Activated naive CD8-positive, alpha-beta T cell treated with anti-CD3 and anti-CD28 coated beads, Interleukin-2, amount 10 ng/mL, durations not matched to agents 7 days and 5 days (primary cell): Measurements from ENCODE around the gene GBA3. TPM values are rescaled to one million over a fixed set of nuclear protein-coding genes. Genes with fewer than 3 reads are reported as not detected.

Experiments used
- ATAC-seq: fragments of 150-1000 bp; cut with Tn5 transposase; one replicate; pipeline ENCODE4 v1.10.0; 2021; ENCODE audit warnings: low read depth, moderate library complexity
- POLR2A ChIA-PET: fragments of 350-600 bp; sonication (Branson Sonifier 250); formaldehyde crosslinking; loops from one replicate; lab custom pipeline; 2021; ENCODE audit warnings: antibody characterized with exemption; lab: Charles Lee
- DNase-seq: peaks from one replicate; pipeline ENCODE4 v3.0.0; 2021
- H3K27ac Mint-ChIP-seq: one replicate; pipeline ENCODE4 v1.8.0; 2022; ENCODE audit warnings: mild to moderate bottlenecking, mixed read lengths
- H3K27me3 Mint-ChIP-seq: one replicate; pipeline ENCODE4 v1.8.0; 2022; ENCODE audit warnings: mild to moderate bottlenecking, moderate library complexity, mixed read lengths
- H3K36me3 Mint-ChIP-seq: one replicate; pipeline ENCODE4 v1.8.0; 2021; ENCODE audit warnings: mild to moderate bottlenecking, mixed read lengths
- H3K4me1 Mint-ChIP-seq: one replicate; pipeline ENCODE4 v1.8.0; 2021; ENCODE audit warnings: mixed read lengths
- H3K4me3 Mint-ChIP-seq: one replicate; pipeline ENCODE4 v1.8.0; 2022; ENCODE audit warnings: mild to moderate bottlenecking, moderate library complexity, mixed read lengths
- H3K9me3 Mint-ChIP-seq: one replicate; pipeline ENCODE4 v1.8.0; 2021; ENCODE audit warnings: mixed read lengths
- total RNA-seq, 2 experiments: library from RNA; stranded (reverse); gene quantifications; one replicate each; pipeline ENCODE4 v1.2.3, GENCODE V29; 2021

GBA3 gene
- total RNA-seq, 2 experiments from 2014 or later: not detected

- no peak overlapping the region for H3K4me3 Mint-ChIP-seq
- no peaks in the 10 kb centered on the region for H3K27me3 Mint-ChIP-seq
- H3K4me1 Mint-ChIP-seq: no peaks in the 10 kb centered on the region
- no peak for DNase-seq
- H3K9me3 Mint-ChIP-seq: no peaks in the 10 kb centered on the region
- no peak overlapping the region for H3K27ac Mint-ChIP-seq
- H3K36me3 Mint-ChIP-seq: no peaks in the 10 kb centered on the region
- no peak for ATAC-seq
- POLR2A ChIA-PET: no interaction called here
Measured at GRCh38 chr4:22712529-22712928, 19.8 kb downstream of the GBA3 start.

- no peaks in the 10 kb centered on the region for H3K27me3 Mint-ChIP-seq
- ATAC-seq (no peak), DNase-seq (no peak)
- no peaks in the 10 kb centered on the region for H3K4me1 Mint-ChIP-seq
- H3K9me3 Mint-ChIP-seq: no peaks in the 10 kb centered on the region
- H3K4me3 Mint-ChIP-seq: no peak overlapping the region
- H3K36me3 Mint-ChIP-seq: no peaks in the 10 kb centered on the region
- POLR2A ChIA-PET: no interaction called here
- no peak overlapping the region for H3K27ac Mint-ChIP-seq
Measured at GRCh38 chr4:22713841-22714240, 21.1 kb downstream of the GBA3 start.

GRCh38 chr4:22719218-22719617 lies 26.5 kb downstream of the GBA3 start:
- Mint-ChIP-seq H3K36me3 (no peaks in the 10 kb centered on the region), H3K27me3 (no peaks in the 10 kb centered on the region), H3K4me1 (no peaks in the 10 kb centered on the region), H3K4me3 (no peak overlapping the region), H3K9me3 (no peaks in the 10 kb centered on the region), H3K27ac (no peak overlapping the region)
- DNase-seq (no peak), ATAC-seq (no peak)
- POLR2A ChIA-PET: no interaction called here

- no peak overlapping the region for H3K27ac Mint-ChIP-seq
- POLR2A ChIA-PET: no interaction called here
- no peaks in the 10 kb centered on the region for H3K36me3 Mint-ChIP-seq
- no peak for ATAC-seq
- no peak overlapping the region for H3K4me3 Mint-ChIP-seq
- no peak for DNase-seq
- H3K27me3 Mint-ChIP-seq: no peaks in the 10 kb centered on the region
- H3K4me1 Mint-ChIP-seq: no peaks in the 10 kb centered on the region
- no peaks in the 10 kb centered on the region for H3K9me3 Mint-ChIP-seq
Measured at GRCh38 chr4:22720091-22720490, 27.4 kb downstream of the GBA3 start.

GRCh38 chr4:22721204-22721603 lies 28.5 kb downstream of the GBA3 start:
- H3K9me3 Mint-ChIP-seq: no peaks in the 10 kb centered on the region

GRCh38 chr4:22730021-22730420 lies 37.3 kb downstream of the GBA3 start:
- Mint-ChIP-seq H3K4me3 (no peak overlapping the region), H3K27me3 (peaks cover 4% of the 10 kb centered on the region), H3K4me1 (no peaks in the 10 kb centered on the region), H3K27ac (no peak overlapping the region), H3K9me3 (no peaks in the 10 kb centered on the region), H3K36me3 (no peaks in the 10 kb centered on the region)
- no peak for ATAC-seq
- POLR2A ChIA-PET: no interaction called here
- DNase-seq: no peak

More at GRCh38 chr4:22721204-22721603, 28.5 kb downstream of the GBA3 start:
- ATAC-seq: no peak
- DNase-seq: no peak
- no peak overlapping the region for H3K4me3 Mint-ChIP-seq
- H3K4me1 Mint-ChIP-seq: no peaks in the 10 kb centered on the region
- H3K27ac Mint-ChIP-seq: no peak overlapping the region
- no peaks in the 10 kb centered on the region for H3K27me3 Mint-ChIP-seq
- H3K36me3 Mint-ChIP-seq: no peaks in the 10 kb centered on the region
- POLR2A ChIA-PET: no interaction called here

- Mint-ChIP-seq H3K27ac (no peak overlapping the region), H3K36me3 (no peaks in the 10 kb centered on the region), H3K4me1 (no peaks in the 10 kb centered on the region), H3K27me3 (peaks cover 2% of the 10 kb centered on the region), H3K4me3 (no peak overlapping the region), H3K9me3 (peaks cover 3% of the 10 kb centered on the region)
- ATAC-seq: no peak
- DNase-seq: no peak
- POLR2A ChIA-PET: no interaction called here
Measured at GRCh38 chr4:22733816-22734215, 41.1 kb downstream of the GBA3 start.

GRCh38 chr4:22736912-22737311 lies 44.2 kb downstream of the GBA3 start:
- no peak overlapping the region for H3K4me3 Mint-ChIP-seq
- H3K9me3 Mint-ChIP-seq: peaks cover 3% of the 10 kb centered on the region
- no peak overlapping the region for H3K27ac Mint-ChIP-seq
- DNase-seq (no peak), ATAC-seq (no peak)
- peaks cover 1% of the 10 kb centered on the region for H3K4me1 Mint-ChIP-seq
- no peaks in the 10 kb centered on the region for H3K36me3 Mint-ChIP-seq
- peaks cover 2% of the 10 kb centered on the region for H3K27me3 Mint-ChIP-seq
- POLR2A ChIA-PET: no interaction called here

GRCh38 chr4:22739968-22740367 lies 47.2 kb downstream of the GBA3 start:
- Mint-ChIP-seq H3K27me3 (peaks cover 1% of the 10 kb centered on the region), H3K27ac (no peak overlapping the region), H3K36me3 (no peaks in the 10 kb centered on the region), H3K4me3 (no peak overlapping the region), H3K9me3 (peaks cover 3% of the 10 kb centered on the region), H3K4me1 (peaks cover 1% of the 10 kb centered on the region)
- POLR2A ChIA-PET: no interaction called here
- ATAC-seq (no peak), DNase-seq (no peak)

GRCh38 chr4:22741744-22742143 lies 49.0 kb downstream of the GBA3 start:
- ATAC-seq: no peak
- H3K9me3 Mint-ChIP-seq: peaks cover 3% of the 10 kb centered on the region
- POLR2A ChIA-PET: no interaction called here

GRCh38 chr4:22743290-22743689 lies 50.6 kb downstream of the GBA3 start:
- Mint-ChIP-seq H3K4me3 (no peak overlapping the region), H3K9me3 (no peaks in the 10 kb centered on the region), H3K27ac (no peak overlapping the region), H3K36me3 (no peaks in the 10 kb centered on the region), H3K4me1 (peaks cover 1% of the 10 kb centered on the region), H3K27me3 (peaks cover 3% of the 10 kb centered on the region)
- ATAC-seq: no peak
- DNase-seq: no peak
- POLR2A ChIA-PET: no interaction called here

More at GRCh38 chr4:22741744-22742143, 49.0 kb downstream of the GBA3 start:
- no peak overlapping the region for H3K27ac Mint-ChIP-seq
- H3K27me3 Mint-ChIP-seq: peaks cover 1% of the 10 kb centered on the region
- H3K36me3 Mint-ChIP-seq: no peaks in the 10 kb centered on the region
- no peak overlapping the region for H3K4me3 Mint-ChIP-seq
- DNase-seq: no peak
- peaks cover 1% of the 10 kb centered on the region for H3K4me1 Mint-ChIP-seq

GRCh38 chr4:22744478-22745062 lies 51.8 kb downstream of the GBA3 start:
- no peak for ATAC-seq
- POLR2A ChIA-PET: no interaction called here

GRCh38 chr4:22745234-22745633 lies 52.5 kb downstream of the GBA3 start:
- POLR2A ChIA-PET: no interaction called here
- Mint-ChIP-seq H3K27me3 (peaks cover 3% of the 10 kb centered on the region), H3K36me3 (no peaks in the 10 kb centered on the region), H3K9me3 (no peaks in the 10 kb centered on the region), H3K4me3 (no peak overlapping the region), H3K27ac (no peak overlapping the region), H3K4me1 (peaks cover 1% of the 10 kb centered on the region)
- ATAC-seq (no peak), DNase-seq (no peak)

More at GRCh38 chr4:22744478-22745062, 51.8 kb downstream of the GBA3 start:
- H3K4me1 Mint-ChIP-seq: peaks cover 1% of the 10 kb centered on the region
- no peak for DNase-seq
- H3K27ac Mint-ChIP-seq: no peak overlapping the region
- H3K27me3 Mint-ChIP-seq: peaks cover 3% of the 10 kb centered on the region
- no peak overlapping the region for H3K4me3 Mint-ChIP-seq
- no peaks in the 10 kb centered on the region for H3K36me3 Mint-ChIP-seq
- H3K9me3 Mint-ChIP-seq: no peaks in the 10 kb centered on the region

- H3K27me3 Mint-ChIP-seq: no peaks in the 10 kb centered on the region
- H3K4me1 Mint-ChIP-seq: no peaks in the 10 kb centered on the region
- DNase-seq (no peak), ATAC-seq (no peak)
- no peak overlapping the region for H3K4me3 Mint-ChIP-seq
- H3K27ac Mint-ChIP-seq: no peak overlapping the region
- no peaks in the 10 kb centered on the region for H3K9me3 Mint-ChIP-seq
- POLR2A ChIA-PET: no interaction called here
- H3K36me3 Mint-ChIP-seq: no peaks in the 10 kb centered on the region
Measured at GRCh38 chr4:22754116-22754515, 61.4 kb downstream of the GBA3 start.
